ENCODE results near the gene ITGA11. TPM values are rescaled to one million over a fixed set of nuclear protein-coding genes. Genes with fewer than 3 reads are reported as not detected.

ITGA11 gene
- total RNA-seq, 1 donor from 2014 or later = 193 TPM

- Mint-ChIP-seq H3K27ac (ENCODE audit: unreplicated experiment) (no peak overlapping the region), H3K9me3 (ENCODE audit: unreplicated experiment) (no peaks in the 10 kb centered on the region), H3K4me1 (ENCODE audit: low read depth, unreplicated experiment) (peaks cover 11% of the 10 kb centered on the region), H3K4me3 (ENCODE audit: unreplicated experiment) (no peak overlapping the region), H3K27me3 (ENCODE audit: low read depth, unreplicated experiment) (no peaks in the 10 kb centered on the region), H3K36me3 (ENCODE audit: low read depth, unreplicated experiment) (peaks cover 39% of the 10 kb centered on the region)
- Histone ChIP-seq H3K36me3 (ENCODE audit: insufficient read depth, low read length) (peaks cover 6% of the 10 kb centered on the region), H3K9me3 (ENCODE audit: insufficient read depth, low read depth, low read length) (no peaks in the 10 kb centered on the region), H3K4me1 (ENCODE audit: insufficient read depth, low read length) (peaks cover 19% of the 10 kb centered on the region), H3K79me2 (ENCODE audit: insufficient read depth, low read length) (peaks cover 28% of the 10 kb centered on the region), H2AFZ (ENCODE audit: low read depth, low read length) (no peak overlapping the region), H3K4me3 (ENCODE audit: insufficient read depth, low read depth, low read length) (no peak overlapping the region), H3K27ac (ENCODE audit: low read depth, low read length) (no peak overlapping the region), H3K9ac (ENCODE audit: low read length) (no peak overlapping the region), H3K27me3 (ENCODE audit: insufficient read depth, low read length) (no peaks in the 10 kb centered on the region), H4K20me1 (ENCODE audit: insufficient read depth, low read length) (peaks cover 43% of the 10 kb centered on the region), H3K4me2 (ENCODE audit: low read length) (no peak overlapping the region)
- DNase-seq (ENCODE audit: low read depth) = no peak
- FAIRE-seq = no peak
- TF ChIP-seq CTCF (IDR thresholded peaks at IDR 0.05; ENCODE audit: insufficient read depth, low read depth, low read length) (no peak), EZH2 (IDR thresholded peaks at IDR 0.05; ENCODE audit: insufficient read depth, low read length) (no peak)
Observed at GRCh38 chr15:68373028-68373427, 58.9 kb downstream of the ITGA11 start.

GRCh38 chr15:68372291-68372811, 59.6 kb downstream of the ITGA11 start:
- no peak for FAIRE-seq
- H4K20me1 ChIP-seq (ENCODE audit: insufficient read depth, low read length) = peaks cover 37% of the 10 kb centered on the region
- H3K4me1 Mint-ChIP-seq (ENCODE audit: low read depth, unreplicated experiment) = peaks cover 12% of the 10 kb centered on the region
- peak overlapping the region; percentile 1 for H3K9ac ChIP-seq (ENCODE audit: low read length)
- peak overlapping the region; percentile 35 for H3K27ac ChIP-seq (ENCODE audit: low read depth, low read length)
- no peak overlapping the region for H3K4me2 ChIP-seq (ENCODE audit: low read length)
- no peaks in the 10 kb centered on the region for H3K27me3 ChIP-seq (ENCODE audit: insufficient read depth, low read length)
- TF ChIP-seq EZH2 (IDR thresholded peaks at IDR 0.05; ENCODE audit: insufficient read depth, low read length) (no peak), CTCF (IDR thresholded peaks at IDR 0.05; ENCODE audit: insufficient read depth, low read depth, low read length) (peak; percentile 44)
- peaks cover 24% of the 10 kb centered on the region for H3K79me2 ChIP-seq (ENCODE audit: insufficient read depth, low read length)
- H3K4me3 Mint-ChIP-seq (ENCODE audit: unreplicated experiment) = no peak overlapping the region
- H3K4me1 ChIP-seq (ENCODE audit: insufficient read depth, low read length) = peaks cover 19% of the 10 kb centered on the region
- H2AFZ ChIP-seq (ENCODE audit: low read depth, low read length) = no peak overlapping the region
- no peaks in the 10 kb centered on the region for H3K9me3 Mint-ChIP-seq (ENCODE audit: unreplicated experiment)
- DNase-seq (ENCODE audit: low read depth) = peak; percentile 76
- peaks cover 41% of the 10 kb centered on the region for H3K36me3 Mint-ChIP-seq (ENCODE audit: low read depth, unreplicated experiment)
- peaks cover 6% of the 10 kb centered on the region for H3K36me3 ChIP-seq (ENCODE audit: insufficient read depth, low read length)
- H3K27me3 Mint-ChIP-seq (ENCODE audit: low read depth, unreplicated experiment) = no peaks in the 10 kb centered on the region
- no peak overlapping the region for H3K27ac Mint-ChIP-seq (ENCODE audit: unreplicated experiment)
- H3K9me3 ChIP-seq (ENCODE audit: insufficient read depth, low read depth, low read length) = no peaks in the 10 kb centered on the region
- no peak overlapping the region for H3K4me3 ChIP-seq (ENCODE audit: insufficient read depth, low read depth, low read length)

GRCh38 chr15:68371851-68372250, 60.1 kb downstream of the ITGA11 start:
- H3K4me1 Mint-ChIP-seq (ENCODE audit: low read depth, unreplicated experiment) = peaks cover 16% of the 10 kb centered on the region
- no peak overlapping the region for H2AFZ ChIP-seq (ENCODE audit: low read depth, low read length)
- no peak for TF ChIP-seq EZH2 (IDR thresholded peaks at IDR 0.05; ENCODE audit: insufficient read depth, low read length)
- no peak for TF ChIP-seq CTCF (IDR thresholded peaks at IDR 0.05; ENCODE audit: insufficient read depth, low read depth, low read length)
- H3K27ac Mint-ChIP-seq (ENCODE audit: unreplicated experiment) = no peak overlapping the region
- peaks cover 37% of the 10 kb centered on the region for H4K20me1 ChIP-seq (ENCODE audit: insufficient read depth, low read length)
- no peak overlapping the region for H3K4me2 ChIP-seq (ENCODE audit: low read length)
- peaks cover 6% of the 10 kb centered on the region for H3K36me3 ChIP-seq (ENCODE audit: insufficient read depth, low read length)
- H3K27me3 ChIP-seq (ENCODE audit: insufficient read depth, low read length) = no peaks in the 10 kb centered on the region
- H3K27ac ChIP-seq (ENCODE audit: low read depth, low read length) = peak overlapping the region; percentile 35
- H3K9ac ChIP-seq (ENCODE audit: low read length) = peak overlapping the region; percentile 1
- no peaks in the 10 kb centered on the region for H3K27me3 Mint-ChIP-seq (ENCODE audit: low read depth, unreplicated experiment)
- DNase-seq (ENCODE audit: low read depth) (no peak), FAIRE-seq (no peak)
- peaks cover 46% of the 10 kb centered on the region for H3K36me3 Mint-ChIP-seq (ENCODE audit: low read depth, unreplicated experiment)
- peaks cover 19% of the 10 kb centered on the region for H3K4me1 ChIP-seq (ENCODE audit: insufficient read depth, low read length)
- H3K4me3 Mint-ChIP-seq (ENCODE audit: unreplicated experiment) = peak overlapping the region; percentile 20
- H3K9me3 Mint-ChIP-seq (ENCODE audit: unreplicated experiment) = no peaks in the 10 kb centered on the region
- peaks cover 24% of the 10 kb centered on the region for H3K79me2 ChIP-seq (ENCODE audit: insufficient read depth, low read length)
- H3K9me3 ChIP-seq (ENCODE audit: insufficient read depth, low read depth, low read length) = no peaks in the 10 kb centered on the region
- H3K4me3 ChIP-seq (ENCODE audit: insufficient read depth, low read depth, low read length) = no peak overlapping the region
